Ramos (cell line): Measurements from ENCODE around the gene CHST12.

Experiments used
- in situ Hi-C: fragments of 300-500 bp; cut with MboI; formaldehyde crosslinking; loops from one replicate; pipeline ENCODE4 v1.14.3; 2022; ENCODE audit warnings: low sequenced_read_pairs; ENCODE audit not compliant: unreplicated experiment

The CHST12 gene

DNA sequence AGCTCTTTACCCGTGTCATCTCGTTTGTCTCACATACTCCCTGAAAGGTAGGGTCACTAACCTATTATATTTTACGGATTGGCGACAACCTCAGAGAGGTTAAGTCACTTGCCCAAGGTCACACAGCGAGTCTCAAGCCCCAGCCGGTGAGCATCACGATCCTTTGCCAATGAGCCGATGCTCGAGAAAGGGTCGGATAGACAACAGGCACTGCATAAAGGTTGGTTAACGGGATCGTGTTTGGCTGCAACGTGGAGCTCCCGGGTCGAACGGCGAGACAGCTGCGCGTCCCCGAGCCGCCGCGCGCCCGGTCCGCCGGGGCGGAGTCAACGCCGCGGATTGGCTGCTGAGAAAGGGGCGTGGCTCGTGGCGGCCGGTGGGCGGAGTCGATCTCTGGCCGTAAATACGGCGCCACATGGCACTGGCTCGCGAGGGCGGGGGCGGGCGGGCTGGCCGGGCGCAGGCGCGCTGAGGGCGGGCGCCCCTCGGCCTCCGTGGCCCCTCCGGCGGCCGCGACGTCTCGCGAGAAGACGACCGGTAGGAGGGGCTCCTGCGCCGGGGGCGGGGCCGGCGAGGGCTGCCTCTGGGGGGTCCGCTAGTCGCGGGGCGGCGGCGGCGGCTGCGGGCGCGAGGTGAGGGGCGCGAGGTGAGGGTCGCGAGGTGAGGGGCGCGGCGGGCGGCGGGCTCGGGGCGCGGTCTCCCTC, at the start of gene CHST12:
CHST12 (plus strand) TSS at position 598 of the 704 bp plus-strand sequence. CDS start 29,029 bp downstream, outside the sequence.
- in situ Hi-C loops: loop anchor here (25.0 kb wide), 1 partner anchor 1366 kb away; the partner anchor contains the start of gene GPR146

DNA sequence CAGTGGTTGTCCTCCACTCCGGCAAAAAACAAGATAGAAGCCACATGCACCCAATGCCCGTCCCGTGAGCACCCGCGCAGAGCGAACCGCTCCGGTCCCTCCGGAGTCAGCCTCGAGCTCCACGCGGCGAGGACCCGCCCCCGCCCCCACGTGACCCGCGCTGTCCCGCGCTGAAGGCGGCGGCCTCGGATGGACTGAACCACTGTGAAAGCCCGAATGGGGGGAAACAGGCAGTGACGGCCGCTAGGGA, 49.5 kb upstream of the CHST12 start:
- in situ Hi-C loops: loop anchor here (10.0 kb wide), 1 partner anchor 249 kb away; no protein-coding TSS in a partner anchor

DNA sequence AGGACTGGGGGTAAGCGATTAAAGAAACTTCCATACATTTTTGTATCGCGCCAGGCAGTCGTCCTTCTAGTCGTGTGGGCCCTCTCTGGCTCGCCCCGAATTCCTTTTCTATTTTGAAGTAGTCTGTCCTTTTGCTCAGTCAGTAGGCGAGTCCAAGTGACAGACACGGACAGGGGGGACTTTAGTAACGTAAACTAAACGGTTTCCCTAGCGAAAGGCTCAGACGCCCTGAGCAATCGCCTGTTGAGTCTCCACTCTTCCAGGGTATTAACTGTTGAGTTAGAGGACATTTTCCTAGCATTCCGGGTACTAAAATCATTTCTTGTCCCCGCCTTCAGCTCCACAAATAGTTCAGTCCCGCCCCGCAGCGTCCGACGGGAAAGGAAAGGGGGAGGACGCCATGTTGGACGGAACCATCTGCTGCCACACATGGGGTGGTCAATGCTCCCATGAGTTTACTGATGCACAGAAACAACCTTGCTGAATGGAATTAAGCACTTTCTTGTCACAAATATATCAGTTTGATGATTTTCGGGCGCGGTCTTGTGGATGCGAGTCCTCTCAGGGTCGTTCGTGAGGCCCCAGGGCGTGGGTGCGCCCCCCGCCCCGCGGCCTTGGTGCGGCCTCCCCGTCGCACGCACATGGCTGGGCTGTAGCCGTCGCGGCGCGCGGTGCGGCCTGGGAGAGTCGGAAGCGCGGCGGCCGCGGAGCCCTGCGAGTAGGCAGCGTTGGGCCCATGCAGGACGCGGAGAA, 49.0 kb upstream of the CHST12 start, which contains the start of gene EIF3B:
EIF3B (plus strand) TSS at position 642 of the 753 bp plus-strand sequence; CDS start at position 737, 95 bp downstream.
- in situ Hi-C loops: loop anchor here (10.0 kb wide), 1 partner anchor 250 kb away; no protein-coding TSS in a partner anchor

DNA sequence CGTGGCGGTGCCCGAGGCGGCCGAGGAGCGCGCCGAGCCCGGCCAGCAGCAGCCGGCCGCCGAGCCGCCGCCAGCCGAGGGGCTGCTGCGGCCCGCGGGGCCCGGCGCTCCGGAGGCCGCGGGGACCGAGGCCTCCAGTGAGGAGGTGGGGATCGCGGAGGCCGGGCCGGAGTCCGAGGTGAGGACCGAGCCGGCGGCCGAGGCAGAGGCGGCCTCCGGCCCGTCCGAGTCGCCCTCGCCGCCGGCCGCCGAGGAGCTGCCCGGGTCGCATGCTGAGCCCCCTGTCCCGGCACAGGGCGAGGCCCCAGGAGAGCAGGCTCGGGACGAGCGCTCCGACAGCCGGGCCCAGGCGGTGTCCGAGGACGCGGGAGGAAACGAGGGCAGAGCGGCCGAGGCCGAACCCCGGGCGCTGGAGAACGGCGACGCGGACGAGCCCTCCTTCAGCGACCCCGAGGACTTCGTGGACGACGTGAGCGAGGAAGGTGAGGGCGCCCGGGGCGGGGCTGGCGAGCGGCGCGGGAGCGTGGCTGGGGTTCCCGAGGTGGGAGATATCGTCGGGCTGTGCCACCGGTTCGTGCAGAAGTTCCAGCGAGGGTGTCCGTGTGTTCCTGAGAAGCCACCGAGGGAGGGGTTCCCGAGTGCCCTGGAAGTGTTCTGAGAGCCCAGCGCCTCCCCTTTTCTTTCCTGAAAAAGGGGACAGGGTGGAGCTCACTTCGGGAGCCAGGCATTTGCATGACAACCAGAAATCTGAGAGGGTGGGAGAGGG, 48.3 kb upstream of the CHST12 start:
- in situ Hi-C loops: loop anchor here (10.0 kb wide), 1 partner anchor 250 kb away; no protein-coding TSS in a partner anchor

DNA sequence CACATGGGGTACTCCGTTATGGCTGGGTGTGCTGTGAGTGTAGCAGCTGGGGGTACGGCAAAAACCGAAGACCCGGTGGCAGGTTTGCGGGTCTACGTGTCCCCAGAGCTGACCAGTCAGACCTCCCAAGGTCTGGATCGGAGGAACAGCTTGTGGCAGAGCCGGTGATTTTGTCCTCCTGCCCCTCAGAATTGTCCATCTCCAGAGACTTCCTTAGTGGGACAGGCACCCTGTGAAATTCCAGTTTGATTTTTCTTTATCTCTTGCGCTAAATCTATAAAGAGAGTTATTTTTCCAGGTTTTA, 47.8 kb upstream of the CHST12 start:
- in situ Hi-C loops: loop anchor here (10.0 kb wide), 1 partner anchor 251 kb away; no protein-coding TSS in a partner anchor

DNA sequence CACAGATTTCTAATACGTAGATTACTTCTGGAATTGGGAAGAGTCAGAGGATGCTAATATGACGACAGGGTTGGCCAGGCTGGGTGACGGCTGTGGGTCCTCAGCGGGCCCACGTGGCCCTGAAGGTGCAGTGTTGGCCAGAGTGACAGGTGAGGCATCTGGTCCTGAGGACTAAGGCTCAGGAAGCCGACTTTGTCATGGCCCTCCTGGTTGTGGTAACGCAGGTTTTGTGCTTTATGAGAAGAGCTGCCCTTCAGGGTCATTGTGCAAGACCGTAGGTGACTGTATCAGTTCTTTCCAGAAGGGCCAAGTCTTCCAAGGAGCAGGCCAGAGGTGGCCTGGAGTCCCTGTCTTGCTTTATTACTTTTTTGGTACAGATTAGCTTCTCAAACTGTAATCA, 46.2 kb upstream of the CHST12 start:
- in situ Hi-C loops: loop anchor here (10.0 kb wide), 1 partner anchor 252 kb away; no protein-coding TSS in a partner anchor

DNA sequence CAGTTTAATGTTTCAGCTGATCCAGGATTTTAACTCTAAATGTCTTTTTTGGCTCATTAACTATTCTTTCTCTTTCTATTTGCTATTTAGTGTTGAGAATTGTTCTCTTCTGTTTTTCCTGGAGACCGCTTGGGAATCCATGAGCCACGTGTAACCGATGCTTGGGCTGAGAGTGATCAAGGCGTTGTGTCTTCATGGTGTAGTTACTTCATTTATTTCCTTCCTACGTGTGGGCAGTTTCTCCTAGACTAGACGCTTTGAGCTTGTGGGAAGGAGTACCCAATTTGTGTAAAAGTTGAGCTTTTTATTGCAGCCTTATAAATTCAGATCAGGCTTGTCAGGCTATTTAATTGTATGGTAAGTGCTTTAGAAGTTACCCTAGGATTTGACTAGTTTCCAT, 45.8 kb upstream of the CHST12 start:
- in situ Hi-C loops: loop anchor here (10.0 kb wide), 1 partner anchor 253 kb away; no protein-coding TSS in a partner anchor

DNA sequence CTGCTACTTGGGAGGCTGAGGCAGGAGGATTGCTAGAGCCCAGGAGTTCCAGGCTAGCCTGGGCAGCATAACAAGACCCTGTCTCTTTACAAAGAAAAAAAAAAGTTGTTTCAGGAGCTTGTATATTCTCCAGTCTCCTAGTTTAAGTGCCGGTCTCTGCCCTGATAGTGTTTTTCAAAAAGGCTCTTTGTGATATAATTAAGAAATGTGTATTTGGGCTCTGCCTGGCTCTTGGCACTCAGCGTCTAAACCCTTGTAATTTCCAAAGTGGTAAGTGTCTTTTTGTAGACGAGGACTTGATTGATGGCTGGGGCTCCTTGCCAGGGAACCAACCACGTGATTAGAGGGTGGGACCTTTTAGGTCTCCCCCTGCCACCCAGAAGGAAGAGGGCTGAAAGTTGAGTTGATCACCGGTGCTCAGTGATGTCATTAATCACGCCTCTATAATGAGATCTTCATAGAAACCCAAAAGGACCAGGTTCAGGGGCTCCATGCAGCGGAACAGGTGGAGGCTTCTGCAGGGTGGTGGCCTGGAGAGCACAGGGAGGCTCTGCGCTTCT, 44.4 kb upstream of the CHST12 start:
- in situ Hi-C loops: loop anchor here (10.0 kb wide), 1 partner anchor 254 kb away; no protein-coding TSS in a partner anchor

DNA sequence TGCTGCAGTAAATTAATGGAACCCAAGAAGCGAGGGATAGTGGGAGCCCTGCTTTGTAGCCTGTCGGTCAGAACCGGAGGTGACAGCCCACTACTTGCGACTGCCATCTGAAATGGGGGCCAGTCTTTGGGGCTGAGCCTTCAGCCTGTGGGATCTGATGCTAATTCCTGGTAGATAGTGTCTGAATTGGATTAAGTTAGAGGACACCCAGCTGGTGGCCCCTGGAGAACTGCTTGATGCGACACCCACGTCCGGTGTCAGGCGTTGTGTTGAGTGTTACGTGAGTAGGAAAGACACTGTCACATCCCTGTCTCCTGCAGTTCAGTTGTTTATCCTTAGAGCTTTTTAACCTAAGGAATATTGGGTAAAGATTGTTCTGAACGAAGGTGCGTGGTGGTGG, 43.8 kb upstream of the CHST12 start:
- in situ Hi-C loops: loop anchor here (10.0 kb wide), 1 partner anchor 255 kb away; no protein-coding TSS in a partner anchor

DNA sequence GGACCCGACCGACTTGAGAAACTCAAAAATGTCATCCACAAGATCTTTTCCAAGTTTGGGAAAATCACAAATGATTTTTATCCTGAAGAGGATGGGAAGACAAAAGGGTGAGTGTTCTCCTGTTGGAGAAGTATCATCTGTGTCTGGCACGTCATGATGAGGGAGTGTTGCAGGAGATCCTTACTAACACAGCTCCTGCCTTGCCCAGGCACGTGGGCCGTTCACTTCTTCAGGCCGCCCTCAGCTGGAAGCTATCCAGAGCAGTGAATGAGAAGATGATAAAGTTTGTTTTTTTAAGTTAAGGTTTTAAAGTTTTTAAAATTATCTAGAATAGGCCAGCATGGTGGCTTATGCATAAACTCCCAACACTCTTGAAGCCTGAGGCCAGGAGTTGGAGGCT, 42.6 kb upstream of the CHST12 start:
- in situ Hi-C loops: no loop called here

DNA sequence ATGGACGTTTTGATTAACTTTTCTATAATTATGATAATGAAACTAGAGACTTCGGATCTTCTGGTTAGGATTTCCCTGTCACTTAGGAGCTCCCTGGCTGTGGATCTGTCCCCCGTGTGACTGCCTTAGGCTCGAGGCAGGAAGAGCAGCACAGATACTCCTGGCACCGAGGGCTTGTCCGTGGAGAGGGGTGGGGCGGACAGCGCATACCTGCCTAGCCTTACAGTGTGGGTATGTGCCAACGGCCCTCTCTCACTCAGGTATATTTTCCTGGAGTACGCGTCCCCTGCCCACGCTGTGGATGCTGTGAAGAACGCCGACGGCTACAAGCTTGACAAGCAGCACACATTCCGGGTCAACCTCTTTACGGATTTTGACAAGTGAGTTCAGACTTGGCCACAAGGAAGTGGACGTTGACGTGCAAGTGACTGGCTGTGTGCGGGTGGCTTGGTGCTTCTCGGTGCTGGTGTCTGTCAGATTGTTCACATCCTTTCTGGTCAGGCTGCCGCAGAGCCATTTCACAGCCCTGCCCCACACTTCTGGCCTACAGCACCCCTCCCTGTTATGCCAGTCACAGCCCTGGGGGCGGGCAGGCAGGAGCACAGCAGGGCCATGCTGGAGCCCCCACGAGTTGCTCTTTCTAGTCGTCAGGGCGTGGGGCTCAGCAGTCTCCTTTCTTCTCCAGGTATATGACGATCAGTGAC, 40.9 kb upstream of the CHST12 start:
- in situ Hi-C loops: no loop called here

DNA sequence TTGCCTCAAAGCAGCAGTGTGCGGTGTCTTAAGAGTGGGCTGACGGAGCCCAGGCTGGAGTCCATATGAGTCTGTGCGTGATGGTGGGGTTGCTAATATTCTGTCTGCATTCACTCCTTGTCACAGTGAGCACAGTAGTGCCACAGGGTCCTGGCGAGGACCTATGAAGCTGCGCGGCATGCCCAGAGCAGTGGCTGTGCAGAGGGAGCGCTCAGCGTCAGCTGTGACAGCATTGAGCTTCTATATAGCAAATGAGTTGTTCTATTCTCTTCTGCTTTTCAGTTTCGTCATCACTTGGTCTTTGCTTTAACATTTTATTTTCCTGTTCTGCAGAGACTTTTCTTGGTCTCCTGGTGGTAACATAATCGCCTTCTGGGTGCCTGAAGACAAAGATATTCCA, 34.3 kb upstream of the CHST12 start:
- in situ Hi-C loops: no loop called here

DNA sequence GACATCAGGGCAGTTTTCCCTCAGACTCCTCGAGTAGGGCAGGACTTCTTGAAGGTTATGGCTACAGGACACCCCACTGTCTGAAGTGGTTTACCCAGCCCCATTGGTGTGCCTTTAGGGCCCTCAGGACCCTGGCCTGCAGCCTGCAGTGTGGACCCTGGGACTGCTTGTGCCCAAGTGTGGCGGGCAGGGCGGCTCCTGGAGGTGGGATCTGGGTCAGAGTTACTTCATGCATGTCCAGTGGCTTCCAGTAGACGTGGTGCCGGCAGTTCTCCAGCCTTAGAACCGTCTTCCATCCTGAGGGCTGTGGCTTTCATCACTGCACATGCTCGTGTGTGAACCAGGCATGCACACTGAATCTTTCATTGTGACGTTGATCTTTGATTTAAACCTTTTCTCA, 32.1 kb upstream of the CHST12 start:
- in situ Hi-C loops: no loop called here

DNA sequence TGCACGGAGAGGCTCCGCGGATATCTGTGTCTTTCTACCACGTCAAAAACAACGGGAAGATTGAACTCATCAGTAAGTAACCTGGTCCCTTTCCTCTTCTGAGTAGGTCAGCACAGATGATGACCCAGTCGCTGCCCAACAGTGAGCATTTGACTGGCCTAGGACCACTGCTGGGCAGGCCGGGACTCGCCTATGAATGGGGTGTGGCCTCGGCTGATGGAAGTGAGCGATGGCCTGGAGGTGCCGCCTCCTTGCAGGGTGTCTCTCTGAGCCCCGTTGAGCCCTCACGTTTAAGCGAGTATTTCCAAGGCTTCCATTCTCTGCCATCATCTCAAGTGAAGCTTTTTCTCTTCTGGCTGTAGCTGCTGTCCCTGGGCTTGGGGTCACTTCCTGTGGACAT, 30.7 kb upstream of the CHST12 start:
- in situ Hi-C loops: no loop called here

DNA sequence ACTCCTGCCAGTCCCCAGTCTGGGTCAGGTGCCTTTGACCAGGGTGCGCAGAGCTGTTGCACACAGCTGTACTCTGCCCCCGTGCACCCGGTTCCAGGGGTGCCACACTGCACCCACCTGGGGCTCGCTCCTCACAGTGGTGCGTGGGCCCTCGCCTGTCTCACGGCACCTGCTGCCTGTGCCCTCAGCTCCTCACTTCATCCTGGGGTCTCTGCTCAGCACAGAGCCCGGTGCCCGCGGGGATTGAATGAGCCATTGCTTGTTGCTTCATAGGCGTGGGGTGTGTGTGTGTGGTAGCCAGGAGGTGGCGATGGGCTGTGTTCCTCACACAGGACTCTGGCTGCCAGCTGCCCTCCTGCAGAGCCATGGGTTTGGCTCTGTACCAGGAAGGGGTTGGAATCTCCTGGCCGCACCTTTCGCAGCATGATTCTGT, 30.3 kb upstream of the CHST12 start:
- in situ Hi-C loops: no loop called here

DNA sequence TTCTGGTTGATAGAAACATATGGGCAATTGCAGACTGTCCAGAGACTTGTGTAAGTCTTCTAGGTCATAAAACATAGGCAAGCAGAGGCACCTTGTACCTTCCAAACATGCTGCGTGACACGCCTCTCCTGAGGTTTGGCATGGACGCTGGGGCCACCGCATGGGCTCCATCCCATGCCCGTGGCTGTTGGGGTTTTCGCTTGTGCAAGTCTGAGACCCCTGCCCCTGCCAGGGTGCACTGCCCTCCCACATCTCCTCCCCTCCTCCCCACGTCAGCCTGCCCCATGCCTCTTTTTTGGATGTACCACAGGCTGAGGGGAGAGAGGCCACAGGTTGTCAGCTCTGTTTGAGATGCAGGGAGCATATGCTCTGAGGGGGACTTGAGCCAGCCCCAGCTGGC, 29.8 kb upstream of the CHST12 start:
- in situ Hi-C loops: no loop called here

DNA sequence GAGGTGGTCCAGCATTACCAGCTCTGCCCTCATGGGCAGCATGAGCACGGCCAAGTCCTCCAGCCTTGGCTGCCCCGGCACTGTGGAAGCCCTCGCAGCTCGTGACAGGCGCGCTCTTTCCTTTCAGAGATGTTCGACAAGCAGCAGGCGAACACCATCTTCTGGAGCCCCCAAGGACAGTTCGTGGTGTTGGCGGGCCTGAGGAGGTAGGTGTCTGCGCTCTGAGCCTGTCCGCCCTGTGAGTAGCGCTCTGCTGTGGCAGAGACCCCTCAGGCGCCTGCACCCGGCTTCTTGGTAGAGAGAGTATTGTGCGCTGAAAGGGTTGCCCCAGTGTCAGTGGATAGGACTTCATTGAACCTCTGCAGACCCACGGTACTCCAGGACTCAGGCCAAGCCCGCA, 29.0 kb upstream of the CHST12 start:
- in situ Hi-C loops: no loop called here

DNA sequence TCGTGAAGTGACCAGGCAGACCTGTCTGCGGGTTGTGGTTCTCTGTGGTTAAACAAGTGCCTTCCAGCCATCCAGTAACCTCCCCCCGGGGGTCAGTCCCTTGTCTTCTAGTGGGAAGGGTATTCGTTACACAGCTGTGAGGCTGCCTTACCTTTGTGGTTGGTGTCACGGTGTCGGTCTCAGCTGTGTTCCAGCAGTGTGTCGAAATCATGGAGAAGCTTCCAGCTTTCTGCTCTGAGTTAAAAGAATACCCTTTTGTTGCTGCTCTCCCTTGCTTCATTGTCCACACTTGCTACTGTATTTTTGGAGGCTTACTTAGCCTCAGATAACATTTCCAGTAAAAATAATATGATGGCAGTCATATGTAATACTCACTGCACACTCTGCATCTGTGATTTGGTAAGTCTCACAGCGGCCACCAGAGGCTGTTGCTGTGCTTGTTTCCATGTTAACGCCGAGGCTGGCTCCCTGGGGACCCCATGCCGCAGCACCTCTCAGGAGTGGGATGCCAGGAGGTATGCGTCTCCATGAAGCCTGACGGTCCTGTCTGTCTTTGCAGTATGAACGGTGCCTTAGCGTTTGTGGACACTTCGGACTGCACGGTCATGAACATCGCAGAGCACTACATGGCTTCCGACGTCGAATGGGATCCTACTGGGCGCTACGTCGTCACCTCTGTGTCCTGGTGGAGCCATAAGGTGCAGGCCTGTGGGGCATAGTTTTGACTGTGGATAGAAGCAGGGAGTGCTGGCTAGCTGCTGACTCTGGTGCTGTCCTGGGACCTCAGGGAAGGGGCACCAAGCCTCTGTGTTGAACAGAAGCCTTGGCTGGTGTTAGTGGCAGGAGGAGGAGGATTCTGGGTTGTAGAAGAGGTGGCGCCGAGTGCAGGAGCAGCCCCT, 28.3 kb upstream of the CHST12 start:
- in situ Hi-C loops: no loop called here
